ENCODE results near the gene SYT8.

Gene SYT8

DNA sequence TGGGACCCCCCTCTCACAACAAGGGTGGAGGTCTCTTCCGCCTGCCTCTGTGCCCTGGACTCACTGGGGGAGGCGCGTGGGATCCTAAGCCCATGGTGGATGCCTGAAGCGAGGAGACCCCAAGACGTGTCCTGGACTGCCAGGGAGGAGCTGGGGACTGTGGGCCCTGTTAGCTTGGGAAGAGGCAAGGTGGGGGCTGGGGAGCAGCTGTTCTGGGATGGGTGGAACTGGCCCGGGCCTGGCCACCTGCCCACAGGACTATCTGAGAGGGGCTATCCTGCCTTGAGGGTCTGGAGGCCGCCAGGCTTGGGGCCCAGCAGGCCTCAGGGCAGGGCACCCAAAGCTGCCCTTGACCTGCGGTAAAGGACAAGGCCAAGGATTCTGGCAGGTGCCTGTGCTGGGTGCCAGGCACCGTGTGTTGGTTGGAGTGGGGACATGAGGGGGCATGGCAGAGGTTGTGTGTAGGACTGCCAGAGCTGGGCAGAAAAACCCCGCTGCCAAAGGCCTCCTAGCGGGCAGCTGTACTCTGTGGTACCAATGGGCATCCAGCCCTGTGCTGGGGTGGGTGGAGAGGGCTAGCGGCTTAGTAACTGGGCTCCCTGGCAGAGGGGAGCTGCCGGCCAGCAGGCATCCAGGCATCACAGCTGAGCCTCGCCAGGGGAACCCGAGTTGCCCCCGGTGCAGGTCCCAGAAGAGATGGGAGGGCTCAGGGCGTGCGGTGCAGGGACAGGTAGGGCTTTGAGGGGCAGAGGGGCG is 18.8 kb downstream of the SYT8 start:
- no peak for DNase-seq (ENCODE audit: low spot score)
- no peak for TF ChIP-seq CTCF (IDR thresholded peaks at IDR 0.05; ENCODE audit: borderline replicate concordance, control extremely low read depth, extremely low read depth, insufficient read depth, missing control alignments)
- in situ Hi-C loops (cut with MboI; ENCODE audit: low sequenced_read_pairs, unreplicated experiment), result no loop called here

DNA sequence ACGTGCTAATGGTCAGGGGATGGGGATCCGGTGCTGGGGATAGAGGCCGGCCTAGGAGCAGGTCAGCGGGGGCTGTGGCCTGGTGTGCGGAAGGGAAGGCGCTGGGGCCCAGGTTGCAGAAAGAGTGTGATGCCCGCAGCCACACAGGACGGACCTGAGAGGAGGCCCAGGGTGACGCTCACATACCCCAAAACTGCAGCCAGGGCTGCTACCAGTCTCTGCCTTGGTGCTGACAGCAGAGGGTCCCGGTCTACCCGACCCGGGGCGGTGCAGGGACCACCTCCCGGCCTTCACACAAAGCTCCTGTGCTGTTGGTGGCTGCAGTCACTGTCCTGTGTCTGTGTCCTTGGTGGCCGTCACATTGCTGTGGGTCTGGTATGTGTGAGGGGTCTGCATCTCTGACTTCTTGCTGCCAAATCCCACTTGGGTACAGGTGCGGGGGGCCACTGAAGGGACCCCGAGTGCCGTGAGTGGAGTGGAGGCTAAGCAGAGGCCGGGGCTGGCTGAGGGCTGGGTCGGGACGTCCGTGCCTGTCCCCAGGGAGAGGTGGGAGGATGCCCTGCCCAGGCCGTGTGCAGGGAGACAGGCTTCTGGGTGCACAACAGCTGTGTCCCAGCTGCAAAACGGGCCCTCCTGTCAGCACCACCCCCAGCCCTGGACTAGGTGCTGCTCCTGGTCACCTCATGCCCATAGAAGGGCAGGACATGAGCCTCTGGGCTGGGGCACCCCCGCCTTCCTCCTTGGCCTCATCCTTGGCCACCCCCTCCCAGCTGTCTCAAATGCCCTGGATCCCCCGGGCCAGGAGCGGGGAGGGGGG is 19.6 kb downstream of the SYT8 start:
- peak; percentile 78 for DNase-seq (ENCODE audit: low spot score)
- in situ Hi-C loops (cut with MboI; ENCODE audit: low sequenced_read_pairs, unreplicated experiment), result no loop called here
- TF ChIP-seq CTCF (IDR thresholded peaks at IDR 0.05; ENCODE audit: borderline replicate concordance, control extremely low read depth, extremely low read depth, insufficient read depth, missing control alignments), result no peak

DNA sequence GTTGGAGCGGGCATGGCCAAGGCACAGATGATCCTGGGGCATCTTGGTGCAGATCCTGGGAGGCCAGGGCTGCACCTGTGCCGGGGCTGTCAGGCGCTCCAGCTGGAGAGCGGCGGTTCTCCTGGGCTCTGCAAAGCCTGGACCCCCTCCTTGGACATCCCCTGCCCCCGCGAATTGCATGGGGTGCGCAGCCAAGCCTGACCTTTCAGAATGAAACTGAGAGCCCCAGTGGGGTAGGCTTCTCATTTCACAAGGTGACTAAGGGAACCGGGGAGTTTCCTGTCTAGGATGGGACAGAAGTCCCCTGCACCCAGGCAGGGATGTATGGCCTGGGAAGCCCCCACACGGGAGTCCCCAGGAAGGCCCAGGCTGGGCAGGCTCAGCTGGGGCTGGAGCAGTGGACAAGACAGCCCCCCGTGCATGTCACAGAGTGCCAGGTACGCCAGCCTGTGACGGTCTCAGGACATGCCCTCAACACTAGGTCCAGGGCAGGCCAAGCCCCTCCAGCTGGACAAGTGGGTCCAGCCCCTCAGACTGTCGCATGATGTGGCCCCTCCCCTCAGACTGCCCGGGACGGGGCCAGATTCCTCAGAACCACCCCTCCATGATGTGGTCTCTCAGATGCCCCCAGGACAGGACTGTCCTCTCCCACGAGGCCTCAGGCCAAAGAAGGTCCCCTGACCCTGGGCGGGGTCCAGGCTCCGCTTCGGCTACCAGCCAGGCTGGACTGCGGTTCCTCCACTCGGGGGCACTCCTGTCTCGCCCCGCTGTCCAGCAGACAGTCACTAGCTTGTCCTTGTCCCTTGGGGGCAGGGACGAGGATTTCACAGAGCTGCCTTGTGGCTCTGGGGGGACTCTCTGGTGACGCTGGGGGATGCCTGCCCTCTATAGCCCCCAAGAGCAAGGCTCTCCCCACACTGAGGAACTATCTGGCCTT is 20.4 kb downstream of the SYT8 start:
- TF ChIP-seq CTCF (IDR thresholded peaks at IDR 0.05; ENCODE audit: borderline replicate concordance, control extremely low read depth, extremely low read depth, insufficient read depth, missing control alignments), result no peak
- in situ Hi-C loops (cut with MboI; ENCODE audit: low sequenced_read_pairs, unreplicated experiment), result no loop called here
- peak; percentile 92 for DNase-seq (ENCODE audit: low spot score)

- in situ Hi-C loops (cut with MboI; ENCODE audit: low sequenced_read_pairs, unreplicated experiment), result no loop called here
- TF ChIP-seq CTCF (IDR thresholded peaks at IDR 0.05; ENCODE audit: borderline replicate concordance, control extremely low read depth, extremely low read depth, insufficient read depth, missing control alignments), result no peak
- no peak for DNase-seq (ENCODE audit: low spot score)
These were observed 21.1 kb downstream of the SYT8 start for GRCh38 chr11:1855886-1856265.

DNA sequence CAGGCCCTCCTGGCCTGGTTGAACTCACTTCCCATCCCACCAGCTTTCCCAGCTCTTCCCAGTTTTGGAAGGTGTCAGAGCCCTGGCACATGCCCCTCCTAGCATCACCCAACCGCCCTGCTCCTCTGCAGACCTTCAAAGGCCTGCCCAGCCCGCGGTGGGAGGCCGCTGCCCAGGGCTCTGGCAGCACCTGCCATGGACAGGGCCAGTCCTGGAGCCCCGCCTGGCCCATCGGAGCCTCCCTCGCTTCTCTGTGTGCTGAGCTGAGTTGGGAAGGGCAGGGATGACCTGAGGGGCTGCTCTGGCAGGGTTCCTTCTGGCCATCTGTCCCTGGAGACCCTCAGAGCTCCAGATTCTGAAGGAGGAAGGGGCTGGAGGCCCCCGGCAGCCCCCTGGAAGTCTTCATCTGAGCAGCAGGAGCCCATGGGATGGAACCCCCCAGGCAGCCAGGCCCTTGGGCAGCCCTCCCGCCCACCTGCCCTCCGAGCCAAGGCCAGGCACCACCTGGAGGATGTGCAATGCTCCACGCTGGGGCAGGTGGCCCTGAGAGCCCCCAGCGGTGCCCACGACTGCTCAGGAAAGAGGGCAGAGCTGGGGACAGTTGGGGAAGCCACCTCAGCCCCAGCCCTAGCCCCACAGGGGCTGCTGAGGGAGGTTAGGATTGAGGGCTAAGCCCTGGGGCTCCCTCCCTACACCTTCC is 21.7 kb downstream of the SYT8 start:
- TF ChIP-seq CTCF (IDR thresholded peaks at IDR 0.05; ENCODE audit: borderline replicate concordance, control extremely low read depth, extremely low read depth, insufficient read depth, missing control alignments), result no peak
- DNase-seq (ENCODE audit: low spot score), result no peak
- in situ Hi-C loops (cut with MboI; ENCODE audit: low sequenced_read_pairs, unreplicated experiment), result no loop called here

Data from GM13976 (cell line).